Measurements from ENCODE around the gene MMP24OS.

The MMP24OS gene

GRCh38 chr20:35279040-35279439 lies 1.1 kb upstream of the MMP24OS start:
- in situ Hi-C loops (cut with MboI; ENCODE audit: low sequenced_read_pairs): no loop called here

GRCh38 chr20:35277127-35277526 lies 795 bp downstream of the MMP24OS start:
- in situ Hi-C loops (cut with MboI; ENCODE audit: low sequenced_read_pairs): no loop called here

- in situ Hi-C loops (cut with MboI; ENCODE audit: low sequenced_read_pairs): no loop called here
Measured at GRCh38 chr20:35276408-35276807, 1.5 kb downstream of the MMP24OS start.

GRCh38 chr20:35275741-35276251 lies 2.1 kb downstream of the MMP24OS start:
- in situ Hi-C loops (cut with MboI; ENCODE audit: low sequenced_read_pairs): no loop called here

GRCh38 chr20:35274172-35275092 lies 3.5 kb downstream of the MMP24OS start:
- in situ Hi-C loops (cut with MboI; ENCODE audit: low sequenced_read_pairs): loop anchor here (25.0 kb wide), 1 partner anchor 112 kb away; the partner anchor contains the start of gene PROCR

- in situ Hi-C loops (cut with MboI; ENCODE audit: low sequenced_read_pairs): loop anchor here (25.0 kb wide), 1 partner anchor 111 kb away; the partner anchor contains the start of gene PROCR
Measured at GRCh38 chr20:35273449-35274171, 4.3 kb downstream of the MMP24OS start.

GRCh38 chr20:35271904-35272303 lies 6.0 kb downstream of the MMP24OS start:
- in situ Hi-C loops (cut with MboI; ENCODE audit: low sequenced_read_pairs): loop anchor here (25.0 kb wide), 1 partner anchor 110 kb away; the partner anchor contains the start of gene PROCR

- in situ Hi-C loops (cut with MboI; ENCODE audit: low sequenced_read_pairs): loop anchor here (25.0 kb wide), 1 partner anchor 109 kb away; the partner anchor contains the start of gene PROCR
Measured at GRCh38 chr20:35271073-35271882, 6.6 kb downstream of the MMP24OS start.

GRCh38 chr20:35270021-35270902 lies 7.7 kb downstream of the MMP24OS start:
- in situ Hi-C loops (cut with MboI; ENCODE audit: low sequenced_read_pairs): loop anchor here (25.0 kb wide), 1 partner anchor 108 kb away; the partner anchor contains the start of gene PROCR

GRCh38 chr20:35269055-35269781 lies 8.7 kb downstream of the MMP24OS start:
- in situ Hi-C loops (cut with MboI; ENCODE audit: low sequenced_read_pairs): loop anchor here (10.0 to 25.0 kb wide), 2 partner anchors 107 to 424 kb away; partner anchors contain the start of gene PROCR

GRCh38 chr20:35267092-35267491 lies 10.8 kb downstream of the MMP24OS start:
- in situ Hi-C loops (cut with MboI; ENCODE audit: low sequenced_read_pairs): loop anchor here (10.0 to 25.0 kb wide), 2 partner anchors 105 to 422 kb away; partner anchors contain the start of gene PROCR

- in situ Hi-C loops (cut with MboI; ENCODE audit: low sequenced_read_pairs): loop anchor here (10.0 to 25.0 kb wide), 2 partner anchors 102 to 420 kb away; partner anchors contain the start of gene PROCR
Measured at GRCh38 chr20:35264755-35265154, 13.2 kb downstream of the MMP24OS start.

GRCh38 chr20:35263532-35264341 lies 14.2 kb downstream of the MMP24OS start:
- in situ Hi-C loops (cut with MboI; ENCODE audit: low sequenced_read_pairs): loop anchor here (10.0 to 25.0 kb wide), 2 partner anchors 101 to 419 kb away; partner anchors contain the start of gene PROCR

GRCh38 chr20:35262731-35263531 lies 15.0 kb downstream of the MMP24OS start:
- in situ Hi-C loops (cut with MboI; ENCODE audit: low sequenced_read_pairs): loop anchor here (10.0 to 25.0 kb wide), 2 partner anchors 101 to 418 kb away; partner anchors contain the start of gene PROCR

GRCh38 chr20:35262321-35262720 lies 15.6 kb downstream of the MMP24OS start:
- in situ Hi-C loops (cut with MboI; ENCODE audit: low sequenced_read_pairs): loop anchor here (10.0 to 25.0 kb wide), 2 partner anchors 100 to 418 kb away; partner anchors contain the start of gene PROCR

- in situ Hi-C loops (cut with MboI; ENCODE audit: low sequenced_read_pairs): loop anchor here (10.0 to 25.0 kb wide), 2 partner anchors 98 to 416 kb away; partner anchors contain the start of gene PROCR
Measured at GRCh38 chr20:35260426-35260825, 17.5 kb downstream of the MMP24OS start.
